GM21737 (cell line): ENCODE results near the gene SEC11A.
"Not testable (repeated sequence)": the region's sequence is repeated elsewhere in the genome, so short reads cannot be mapped to it uniquely, and the experiment has no call there.

Source experiments
- ATAC-seq: cut with Tn5 transposase; IDR thresholded peaks from one replicate; pipeline ENCODE4 v1.9.1; 2021; ENCODE audit warnings: mild to moderate bottlenecking, moderate library complexity; ENCODE audit not compliant: unreplicated experiment

The SEC11A gene

DNA sequence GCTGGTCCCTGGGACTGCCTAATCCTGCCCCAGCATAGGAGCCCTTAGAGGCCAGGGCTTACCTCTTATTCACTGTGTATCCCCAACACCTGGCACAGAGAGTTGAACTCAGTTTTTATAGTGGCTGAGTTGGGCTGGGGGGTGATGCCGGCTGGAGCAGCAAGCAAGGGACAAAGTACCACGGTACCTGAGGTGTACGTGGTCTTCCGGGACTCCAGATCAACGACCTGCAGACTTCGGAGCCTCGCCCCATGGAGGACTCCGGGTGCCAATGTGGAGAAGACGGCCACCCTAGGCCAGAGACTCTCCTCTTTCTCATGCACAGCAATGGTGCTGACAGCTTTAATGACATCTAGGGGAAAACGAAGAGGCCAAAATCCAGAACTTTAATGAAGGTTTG is 69.9 kb downstream of the SEC11A start:
- ATAC-seq, result no peak

- no peak for ATAC-seq
These were observed 70.4 kb downstream of the SEC11A start for GRCh38 chr15:84645496-84645895.

GRCh38 chr15:84643838-84644237 is 72.1 kb downstream of the SEC11A start:
- ATAC-seq, result no peak

GRCh38 chr15:84642640-84643039 is 73.3 kb downstream of the SEC11A start:
- ATAC-seq, result not testable (repeated sequence)

- ATAC-seq, result not testable (repeated sequence)
These were observed 74.1 kb downstream of the SEC11A start for GRCh38 chr15:84641871-84642270.

GRCh38 chr15:84638103-84638502 is 77.8 kb downstream of the SEC11A start:
- ATAC-seq, result no peak

- ATAC-seq, result no peak
These were observed 81.6 kb downstream of the SEC11A start for GRCh38 chr15:84634228-84634837.

- peak; percentile 39 for ATAC-seq
These were observed 82.4 kb downstream of the SEC11A start for GRCh38 chr15:84633311-84634227.

DNA sequence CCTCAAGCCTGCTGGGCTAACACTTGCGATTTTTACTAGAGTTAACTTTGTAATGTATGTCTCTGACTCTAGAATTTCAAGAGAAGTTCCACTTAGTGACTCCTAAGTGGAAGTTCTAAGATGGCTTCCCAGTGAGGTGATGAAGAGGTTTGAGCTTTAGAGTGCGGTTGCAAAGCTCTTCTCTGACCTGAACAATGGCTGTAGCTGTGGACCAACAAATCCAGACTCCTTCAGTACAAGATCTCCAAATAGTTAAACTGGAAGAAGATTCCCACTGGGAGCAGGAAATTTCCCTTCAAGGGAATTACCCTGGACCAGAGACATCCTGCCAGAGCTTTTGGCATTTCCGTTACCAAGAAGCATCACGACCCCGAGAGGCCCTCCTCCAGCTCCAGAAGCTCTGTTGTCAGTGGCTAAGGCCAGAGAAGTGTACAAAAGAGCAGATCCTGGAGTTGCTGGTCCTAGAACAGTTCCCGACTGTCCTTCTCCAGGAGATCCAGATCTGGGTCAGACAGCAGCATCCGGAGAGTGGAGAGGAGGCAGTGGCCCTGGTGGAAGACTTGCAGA is 84.2 kb downstream of the SEC11A start:
- ATAC-seq, result no peak

GRCh38 chr15:84629033-84629432 is 86.9 kb downstream of the SEC11A start:
- no peak for ATAC-seq

- ATAC-seq, result no peak
These were observed 90.8 kb downstream of the SEC11A start for GRCh38 chr15:84625123-84625522.

DNA sequence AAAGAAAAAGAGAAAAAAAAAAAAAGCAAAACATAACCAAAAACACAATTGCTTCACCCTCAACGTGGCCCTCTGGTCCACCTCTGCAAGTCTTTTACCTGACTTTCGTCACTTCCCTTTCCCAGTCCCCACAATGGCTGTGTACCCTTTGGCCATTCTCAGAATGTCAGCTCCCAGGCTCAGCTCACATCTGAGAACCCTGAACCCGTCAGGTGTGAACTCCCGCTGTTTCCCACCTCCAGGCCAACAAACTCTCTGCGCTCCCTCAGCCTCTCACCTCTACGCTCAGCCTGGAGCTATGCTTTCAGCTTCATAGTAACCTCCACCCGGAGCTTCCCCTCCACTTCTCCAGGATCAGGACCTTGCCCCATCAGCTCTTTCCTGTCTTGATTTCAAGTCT is 91.6 kb downstream of the SEC11A start:
- no peak for ATAC-seq

DNA sequence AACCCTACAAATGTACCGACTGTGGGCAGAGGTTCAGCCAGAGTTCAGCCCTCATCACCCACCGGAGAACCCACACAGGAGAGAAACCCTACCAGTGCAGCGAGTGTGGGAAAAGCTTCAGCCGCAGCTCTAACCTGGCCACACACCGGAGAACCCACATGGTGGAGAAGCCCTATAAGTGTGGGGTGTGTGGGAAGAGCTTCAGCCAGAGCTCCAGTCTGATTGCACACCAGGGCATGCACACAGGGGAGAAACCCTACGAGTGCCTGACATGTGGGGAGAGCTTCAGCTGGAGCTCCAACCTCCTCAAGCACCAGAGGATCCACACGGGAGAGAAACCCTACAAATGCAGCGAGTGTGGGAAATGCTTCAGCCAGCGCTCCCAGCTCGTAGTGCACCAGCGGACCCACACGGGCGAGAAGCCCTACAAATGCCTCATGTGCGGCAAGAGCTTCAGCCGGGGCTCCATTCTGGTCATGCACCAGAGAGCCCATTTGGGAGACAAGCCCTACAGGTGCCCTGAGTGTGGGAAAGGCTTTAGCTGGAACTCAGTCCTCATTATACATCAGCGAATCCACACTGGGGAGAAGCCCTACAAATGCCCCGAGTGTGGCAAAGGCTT is 94.5 kb downstream of the SEC11A start:
- no peak for ATAC-seq

- no peak for ATAC-seq
These were observed 95.3 kb downstream of the SEC11A start for GRCh38 chr15:84620626-84621025.
